MG63 (cell line): ENCODE data around the gene HECTD4. TPM values are rescaled to one million over a fixed set of nuclear protein-coding genes. Genes with fewer than 3 reads are reported as not detected.

Experiments
- DNase-seq: peaks from one replicate; pipeline ENCODE4 v3.0.0-alpha.2; 2020
- H3K27me3 ChIP-seq: fragments of 250-450 bp; sonication (Bioruptor Pico); 2 replicates; pipeline ENCODE4 v1.5.1; 2020; ENCODE audit warnings: mild to moderate bottlenecking, moderate library complexity
- H3K36me3 ChIP-seq: fragments of 250-450 bp; sonication (Bioruptor Pico); 2 replicates; pipeline ENCODE4 v1.5.1; 2020; ENCODE audit warnings: mild to moderate bottlenecking, moderate library complexity
- H3K4me3 ChIP-seq: fragments of 250-450 bp; sonication (Bioruptor Pico); 2 replicates; pipeline ENCODE4 v1.5.1; 2020; ENCODE audit warnings: mild to moderate bottlenecking, moderate library complexity
- H3K9me3 ChIP-seq: fragments of 250-450 bp; sonication (Bioruptor Pico); 2 replicates; pipeline ENCODE4 v1.5.1; 2020; ENCODE audit warnings: mild to moderate bottlenecking, moderate library complexity
- total RNA-seq: library from RNA; depleted of rRNA; stranded (reverse); fragments of >200 nt; shearing (Covaris generic); gene quantifications from 2 replicates; pipeline ENCODE4 v1.2.3, GENCODE V29; 2014; ENCODE audit warnings: low replicate concordance

The HECTD4 gene
- total RNA-seq, 1 experiment from 2014 or later: 8.0 TPM

DNA sequence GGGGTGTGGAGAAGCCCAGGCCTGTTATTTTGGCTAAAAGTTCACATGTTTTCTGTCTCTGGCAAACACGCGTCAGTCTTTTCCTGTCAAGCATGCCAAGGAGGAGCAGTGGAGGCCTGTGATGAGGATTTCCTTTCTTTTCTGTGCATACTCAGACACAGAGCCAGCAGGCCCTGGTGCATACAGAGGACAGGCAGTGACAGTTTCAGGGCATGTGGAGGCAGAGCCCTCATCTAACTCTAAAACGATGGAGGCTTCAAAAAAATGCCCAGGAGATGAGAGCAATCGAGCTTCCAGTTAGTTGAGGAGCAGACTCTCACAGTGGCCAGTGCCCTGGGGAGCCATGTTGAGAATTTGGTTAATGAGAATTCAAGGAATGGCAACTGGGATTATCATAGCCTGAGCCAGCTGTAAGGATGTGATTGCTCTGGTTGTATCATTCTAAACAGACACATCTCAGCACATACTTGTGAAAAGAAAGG, 190.3 kb downstream of the HECTD4 start:
- DNase-seq: no peak
- Histone ChIP-seq H3K27me3 (no peaks in the 10 kb centered on the region), H3K4me3 (no peak overlapping the region), H3K9me3 (no peaks in the 10 kb centered on the region), H3K36me3 (peaks cover 15% of the 10 kb centered on the region)

DNA sequence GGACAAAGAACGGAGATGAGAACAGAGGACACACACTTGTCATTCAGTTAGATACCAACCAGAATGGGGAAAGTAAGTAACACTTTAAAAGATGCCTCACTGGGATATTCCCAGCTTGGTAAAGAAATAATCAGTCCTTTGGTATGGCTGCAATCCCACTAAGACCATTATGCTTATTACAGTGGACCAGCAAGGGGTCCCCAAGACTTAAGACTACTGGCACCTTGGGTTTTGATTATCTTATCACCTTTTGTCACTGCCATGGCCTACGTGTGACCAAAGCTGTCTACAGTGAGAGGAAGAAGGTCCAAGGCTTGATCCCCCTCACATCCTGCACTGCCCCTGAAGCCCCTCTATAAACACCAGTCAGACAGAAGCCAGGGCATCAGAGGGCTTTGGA, 191.0 kb downstream of the HECTD4 start:
- no peak for DNase-seq
- Histone ChIP-seq H3K36me3 (peaks cover 15% of the 10 kb centered on the region), H3K27me3 (no peaks in the 10 kb centered on the region), H3K9me3 (no peaks in the 10 kb centered on the region), H3K4me3 (no peak overlapping the region)

DNA sequence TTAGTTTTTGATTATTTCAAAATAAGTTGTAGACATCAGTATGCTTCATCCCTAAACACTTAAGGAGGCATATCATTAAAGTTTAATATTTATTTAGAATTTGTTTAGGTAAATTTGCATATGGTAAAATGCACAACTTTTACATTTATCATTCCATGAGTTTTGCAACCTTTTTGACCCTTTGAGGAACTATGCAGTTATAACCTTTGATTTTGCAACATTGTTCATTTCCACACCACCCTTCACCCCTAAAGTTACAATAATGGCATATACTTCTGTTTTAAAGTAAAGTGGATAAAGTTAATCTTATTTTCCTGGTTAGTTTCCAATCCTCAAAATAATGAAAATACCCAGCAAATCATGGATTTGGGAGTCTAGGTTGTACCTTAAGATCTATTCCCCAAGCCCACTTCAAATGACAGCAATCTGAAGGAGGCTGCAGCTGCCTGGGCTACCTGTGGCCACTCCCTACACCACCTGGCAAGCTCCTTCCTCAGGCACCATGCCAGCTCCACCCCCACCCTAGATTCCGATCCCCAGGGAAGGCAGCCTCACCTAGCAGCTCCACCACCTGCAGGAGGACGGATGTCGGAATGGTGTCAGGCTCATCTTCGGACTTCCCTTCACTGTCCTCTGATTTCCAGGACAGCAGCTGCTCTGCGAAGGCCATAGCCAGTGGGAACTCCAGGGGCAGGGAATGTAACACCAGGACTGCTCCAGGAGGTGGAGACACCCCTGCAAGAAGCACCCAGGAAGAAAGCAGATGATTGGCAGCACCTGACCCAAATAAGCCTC, 191.8 kb downstream of the HECTD4 start:
- Histone ChIP-seq H3K9me3 (no peaks in the 10 kb centered on the region), H3K27me3 (no peaks in the 10 kb centered on the region), H3K36me3 (peaks cover 17% of the 10 kb centered on the region), H3K4me3 (no peak overlapping the region)
- no peak for DNase-seq

DNA sequence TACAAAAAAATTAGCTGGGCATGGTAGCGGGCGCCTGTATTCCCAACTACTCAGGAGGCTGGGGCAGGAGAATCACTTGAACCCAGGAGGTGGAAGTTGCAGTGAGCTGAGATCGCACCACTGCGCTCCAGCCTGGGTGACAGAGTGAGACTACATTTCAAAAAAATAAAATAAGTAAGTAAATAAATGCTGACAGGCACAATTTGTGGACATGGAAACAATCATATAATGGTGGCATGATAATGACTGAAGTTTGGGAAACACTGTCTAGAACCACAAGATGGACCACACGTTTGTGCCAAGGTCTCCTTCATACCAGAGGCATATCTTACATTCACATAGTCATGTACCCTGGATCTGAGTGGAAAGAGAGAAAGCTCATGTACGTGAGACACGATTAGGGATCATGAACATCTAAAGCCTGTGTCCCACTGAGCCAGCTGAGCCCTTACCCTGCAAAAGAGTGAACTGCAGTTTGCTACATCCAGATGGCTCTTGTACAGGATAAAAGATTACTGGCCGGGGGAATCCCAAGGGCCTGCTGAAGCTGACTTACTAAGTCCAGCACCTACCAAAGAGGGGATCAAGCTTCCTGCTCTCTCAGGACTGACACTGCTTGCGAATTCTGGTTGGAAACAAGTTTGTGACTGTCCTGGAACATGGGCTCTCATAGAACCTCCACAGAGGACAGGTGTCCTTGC, 194.0 kb downstream of the HECTD4 start:
- peaks cover 18% of the 10 kb centered on the region for H3K36me3 ChIP-seq
- no peak for DNase-seq
- H3K9me3 ChIP-seq: no peaks in the 10 kb centered on the region
- no peaks in the 10 kb centered on the region for H3K27me3 ChIP-seq
- H3K4me3 ChIP-seq: no peak overlapping the region

DNA sequence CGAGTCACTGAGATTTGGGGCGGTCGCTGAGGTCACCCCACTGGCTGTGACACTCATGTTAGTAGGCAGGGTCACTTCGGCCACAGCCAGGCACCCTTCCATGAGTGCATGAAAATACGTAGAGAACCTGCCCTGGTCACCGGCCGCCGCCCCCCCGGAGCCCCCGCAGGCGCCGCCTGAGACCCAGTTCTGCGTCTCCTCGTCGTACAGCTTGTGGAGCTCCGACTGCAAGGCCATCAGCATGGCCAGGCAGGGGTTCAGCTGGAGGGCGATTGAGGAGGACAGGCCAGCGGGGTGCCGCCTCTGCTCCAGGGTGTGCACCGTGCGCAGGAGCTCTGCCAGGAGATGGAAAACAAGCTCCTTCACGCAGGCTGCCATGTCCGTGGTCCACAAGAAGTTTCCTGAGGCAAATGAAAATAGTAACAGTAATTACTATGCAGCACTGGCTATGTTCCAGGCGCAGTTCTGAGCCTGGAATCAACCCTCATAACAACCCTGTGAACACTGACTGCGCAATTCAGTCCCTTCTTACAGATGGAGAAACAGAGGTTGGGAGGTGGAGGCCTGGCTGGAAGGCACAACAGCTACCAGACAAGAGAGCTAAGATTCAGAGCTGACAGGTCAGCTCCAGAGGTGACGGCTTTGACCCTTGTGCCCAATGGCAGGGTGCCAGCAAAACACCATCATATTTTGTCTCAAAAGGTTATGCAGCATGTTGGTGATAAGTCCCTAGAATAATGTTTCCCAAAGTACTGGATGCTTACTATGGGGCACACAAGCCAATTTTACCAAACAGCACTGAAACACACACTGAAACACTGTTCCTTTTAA, 196.9 kb downstream of the HECTD4 start:
- H3K9me3 ChIP-seq: no peaks in the 10 kb centered on the region

DNA sequence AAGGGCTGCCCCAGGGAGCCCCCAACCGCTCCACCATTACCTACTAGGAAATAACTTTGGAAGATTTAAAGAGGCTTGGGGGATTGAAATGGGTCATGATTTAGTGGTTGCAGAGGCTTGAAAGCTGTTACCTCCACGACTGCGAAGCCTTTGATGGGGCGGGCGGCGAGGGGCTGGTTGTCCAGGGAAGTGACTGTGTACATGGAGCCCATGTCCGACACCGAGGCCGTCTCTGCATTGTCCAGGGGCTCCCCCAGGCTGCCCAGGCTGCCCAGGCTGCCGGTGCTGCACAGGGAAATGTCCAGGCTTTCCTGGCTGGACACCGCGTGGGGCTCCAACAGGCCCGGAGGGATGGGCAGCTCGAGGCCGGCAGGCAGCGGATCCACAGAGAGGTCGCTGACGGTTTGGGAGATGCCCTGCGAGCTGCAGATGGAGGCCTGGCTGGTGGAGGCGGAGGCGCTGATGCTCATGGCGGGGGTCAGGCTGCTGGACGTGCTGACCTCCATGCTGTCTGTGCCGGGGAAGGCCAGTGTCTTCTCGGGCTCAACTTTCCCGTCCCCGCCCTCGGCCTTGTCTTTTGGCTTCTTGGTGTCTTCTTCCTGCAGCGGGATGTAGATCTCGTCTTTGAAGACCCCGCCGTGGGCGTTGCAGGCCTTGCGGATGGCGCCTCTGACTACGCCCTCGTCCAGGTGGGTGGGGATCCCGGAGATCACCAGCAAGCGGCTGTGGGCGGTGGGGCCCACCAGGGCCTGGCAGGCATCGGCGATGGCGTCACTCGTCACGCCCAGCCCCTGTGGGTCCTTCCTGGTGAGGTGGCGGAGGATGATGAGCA, 198.0 kb downstream of the HECTD4 start:
- peaks cover 10% of the 10 kb centered on the region; the same call in 1 of the 2 replicates for H3K36me3 ChIP-seq
- no peak overlapping the region for H3K4me3 ChIP-seq
- no peak for DNase-seq
- H3K27me3 ChIP-seq: no peaks in the 10 kb centered on the region
- no peaks in the 10 kb centered on the region for H3K9me3 ChIP-seq

More for the DNA sequence above, 196.9 kb downstream of the HECTD4 start:
- H3K36me3 ChIP-seq: peaks cover 11% of the 10 kb centered on the region
- H3K4me3 ChIP-seq: no peak overlapping the region
- no peak for DNase-seq
- H3K27me3 ChIP-seq: no peaks in the 10 kb centered on the region

DNA sequence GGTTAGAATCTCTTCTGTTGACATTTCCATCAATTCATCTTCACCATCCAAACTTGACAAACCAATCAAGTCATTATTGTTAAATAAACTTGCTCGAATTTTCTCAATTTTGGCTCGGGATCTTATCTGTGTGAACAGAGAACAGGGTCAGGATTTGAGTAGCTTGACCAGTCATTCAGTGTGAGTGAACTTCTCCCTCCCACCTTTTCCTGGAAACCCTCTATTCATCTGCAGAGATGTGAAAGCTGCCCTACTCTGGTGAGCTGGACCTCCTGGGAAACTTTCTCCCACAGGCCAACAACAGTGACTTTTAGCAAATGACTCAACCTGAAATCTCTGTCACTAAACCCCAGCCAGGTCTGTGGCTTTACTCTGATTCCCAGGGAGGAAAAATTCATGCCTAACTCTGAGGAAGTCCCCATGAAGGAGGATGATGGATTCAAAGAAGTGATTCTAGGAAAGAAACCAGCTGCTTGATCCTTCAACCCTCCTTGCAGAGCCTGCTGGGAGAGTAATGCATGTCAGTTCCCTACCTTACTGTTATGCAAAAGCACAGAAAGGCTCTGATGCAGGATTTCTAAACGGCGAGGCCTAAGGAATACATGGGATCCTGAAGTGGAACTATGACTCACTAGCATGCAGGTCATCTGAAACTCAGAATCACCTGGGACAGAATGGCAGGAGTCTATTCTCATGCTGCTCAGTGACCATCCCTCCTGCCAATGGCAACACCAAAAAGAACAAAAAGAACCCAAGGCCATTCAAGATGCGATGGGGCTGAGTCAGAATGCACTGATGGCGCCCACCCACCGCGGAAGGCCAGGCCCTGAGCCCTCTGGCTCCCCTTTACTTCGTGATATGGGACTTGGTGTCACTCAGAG, 198.8 kb downstream of the HECTD4 start:
- H3K27me3 ChIP-seq: no peaks in the 10 kb centered on the region
- no peak for DNase-seq
- peaks cover 10% of the 10 kb centered on the region; the same call in 1 of the 2 replicates for H3K36me3 ChIP-seq
- no peak overlapping the region for H3K4me3 ChIP-seq
- no peaks in the 10 kb centered on the region for H3K9me3 ChIP-seq

DNA sequence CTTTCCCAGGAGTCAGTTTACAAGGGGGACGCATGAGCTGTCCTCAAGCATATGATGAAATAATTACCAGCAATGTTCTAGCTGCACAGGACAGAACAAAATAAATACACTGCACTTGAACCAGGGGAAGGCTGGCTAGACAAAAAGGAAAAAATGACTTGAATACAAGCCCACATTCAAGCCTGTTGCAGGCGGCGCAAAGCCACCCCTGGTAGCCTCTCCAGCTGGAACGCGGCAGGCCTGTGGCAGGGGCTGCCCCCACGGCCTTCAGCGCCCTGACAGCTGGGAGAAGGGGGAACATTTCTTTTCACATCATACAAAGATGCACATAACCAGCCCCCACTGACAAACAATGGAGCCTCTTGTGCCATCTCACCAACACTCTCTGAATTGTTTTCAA, 199.7 kb downstream of the HECTD4 start:
- H3K4me3 ChIP-seq: no peak overlapping the region
- no peak for DNase-seq
- no peaks in the 10 kb centered on the region for H3K27me3 ChIP-seq
- no peaks in the 10 kb centered on the region for H3K9me3 ChIP-seq
- peaks cover 10% of the 10 kb centered on the region; the same call in 1 of the 2 replicates for H3K36me3 ChIP-seq

DNA sequence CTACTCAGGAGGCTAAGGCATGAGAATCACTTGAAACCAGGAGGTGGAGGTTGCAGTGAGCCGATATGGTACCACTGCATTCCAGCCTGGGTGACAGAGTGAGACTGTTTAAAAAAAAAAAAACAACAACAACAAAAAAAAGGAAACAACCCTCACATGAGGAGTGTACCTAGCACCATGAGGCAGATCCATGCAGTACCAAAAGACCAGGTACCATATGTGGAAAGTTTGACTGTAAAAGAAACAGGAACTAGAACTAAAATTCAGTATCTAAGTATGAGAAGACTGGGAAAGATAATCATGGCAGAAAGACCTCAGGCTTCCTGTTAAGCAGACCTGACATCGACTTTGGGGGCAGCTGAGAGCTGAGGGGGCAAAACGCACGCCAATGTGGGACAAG, 201.8 kb downstream of the HECTD4 start:
- DNase-seq: no peak
- no peaks in the 10 kb centered on the region for H3K9me3 ChIP-seq
- no peak overlapping the region for H3K4me3 ChIP-seq
- H3K27me3 ChIP-seq: no peaks in the 10 kb centered on the region
- peaks cover 8% of the 10 kb centered on the region; the same call in 1 of the 2 replicates for H3K36me3 ChIP-seq

DNA sequence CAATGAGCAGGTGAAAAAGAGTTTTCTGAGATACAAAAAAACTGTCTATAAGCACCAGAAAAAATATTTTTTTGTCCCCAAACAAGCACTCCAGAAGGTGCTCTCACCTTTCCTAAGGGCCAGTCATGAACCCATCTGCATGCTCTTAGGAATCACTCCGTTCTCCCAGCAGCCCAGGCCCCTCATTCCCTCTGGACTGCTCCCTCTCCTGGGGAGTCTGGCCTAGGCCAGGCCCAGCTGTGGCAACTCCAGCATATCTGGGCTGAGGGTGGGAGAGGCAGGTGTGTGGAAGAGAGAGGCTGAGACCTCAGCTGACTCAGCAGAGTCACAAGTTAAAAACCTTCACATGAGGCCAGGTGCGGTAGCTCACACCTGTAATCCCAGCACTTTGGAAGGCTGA, 202.3 kb downstream of the HECTD4 start:
- no peak for DNase-seq
- H3K4me3 ChIP-seq: no peak overlapping the region
- H3K9me3 ChIP-seq: no peaks in the 10 kb centered on the region
- H3K27me3 ChIP-seq: no peaks in the 10 kb centered on the region
- H3K36me3 ChIP-seq: peaks cover 8% of the 10 kb centered on the region; the same call in 1 of the 2 replicates

DNA sequence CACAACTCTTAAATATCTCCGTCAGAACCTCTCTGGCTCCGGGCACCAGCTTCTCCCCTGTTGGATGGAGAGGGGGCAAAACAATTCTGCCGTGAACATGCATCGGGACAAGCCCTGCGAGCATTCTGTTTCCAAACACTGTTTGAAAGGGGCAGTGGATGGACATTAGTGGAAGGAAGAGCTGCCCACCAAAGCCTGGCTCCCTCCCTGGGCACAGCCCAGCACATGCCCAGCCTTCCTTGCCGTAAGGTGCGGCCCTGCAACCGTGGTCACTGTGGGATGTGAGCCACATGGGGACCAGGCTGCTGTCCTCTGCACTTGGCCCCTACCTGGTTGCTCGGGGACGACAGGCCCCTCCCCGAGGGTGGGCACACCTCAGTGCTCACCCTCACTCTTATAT, 202.9 kb downstream of the HECTD4 start:
- H3K36me3 ChIP-seq: peaks cover 8% of the 10 kb centered on the region; the same call in 1 of the 2 replicates
- DNase-seq: no peak
- no peaks in the 10 kb centered on the region for H3K9me3 ChIP-seq
- H3K4me3 ChIP-seq: no peak overlapping the region
- no peaks in the 10 kb centered on the region for H3K27me3 ChIP-seq

DNA sequence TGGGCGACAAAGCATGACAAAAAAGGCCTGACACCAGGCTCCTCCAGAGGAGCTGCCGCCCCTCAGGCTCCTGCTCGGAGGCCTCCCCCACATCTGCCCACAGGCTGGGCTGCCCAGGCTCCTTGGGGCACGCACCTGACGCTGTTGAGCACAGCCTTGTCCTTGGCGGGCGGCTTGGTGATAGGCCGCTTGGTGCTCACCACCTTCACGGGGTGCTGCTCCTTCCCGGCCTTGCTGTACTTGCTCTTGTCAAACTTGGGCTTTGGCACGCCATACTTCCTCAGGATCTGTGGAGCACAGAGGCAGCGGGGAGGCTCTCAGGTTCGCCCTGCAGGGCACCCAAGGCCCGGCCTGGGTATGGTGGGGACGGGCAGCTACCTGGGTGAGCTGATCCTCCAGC, 203.4 kb downstream of the HECTD4 start:
- Histone ChIP-seq H3K36me3 (peaks cover 5% of the 10 kb centered on the region; the same call in 1 of the 2 replicates), H3K4me3 (no peak overlapping the region), H3K27me3 (no peaks in the 10 kb centered on the region), H3K9me3 (no peaks in the 10 kb centered on the region)
- DNase-seq: no peak

DNA sequence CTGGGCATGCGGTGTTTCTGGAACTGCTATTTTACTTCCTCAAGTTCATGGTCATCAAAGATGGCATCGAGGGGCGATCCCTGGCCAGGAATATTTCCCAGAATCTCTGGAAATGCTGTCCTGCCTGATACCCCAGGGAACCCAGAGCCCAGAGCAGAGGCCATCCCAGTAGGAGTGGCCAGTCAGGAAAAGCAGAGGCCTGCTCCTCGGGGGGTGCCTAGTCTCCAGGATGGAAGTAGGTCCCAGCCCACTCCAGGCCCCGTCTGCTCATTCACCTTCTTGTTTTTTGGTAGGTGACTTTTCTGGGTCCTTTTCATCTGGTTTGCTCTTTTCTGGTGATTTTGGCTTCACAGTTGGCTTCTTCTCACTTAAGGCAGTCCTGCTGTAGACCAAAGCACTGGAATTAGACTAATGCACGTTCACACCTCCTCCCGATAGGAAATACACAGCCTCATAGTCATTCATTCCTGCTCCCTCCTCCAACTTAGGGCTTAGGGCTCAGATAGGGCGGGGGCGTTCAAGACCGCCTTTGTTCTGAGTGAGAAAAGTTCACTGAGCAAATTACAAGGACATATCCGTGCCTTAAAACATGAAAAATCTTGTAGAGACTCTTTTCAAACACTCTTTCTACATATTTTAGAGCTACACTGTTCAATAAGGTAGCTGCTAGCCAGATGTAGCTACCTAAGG, 205.8 kb downstream of the HECTD4 start:
- Histone ChIP-seq H3K9me3 (no peaks in the 10 kb centered on the region), H3K4me3 (no peak overlapping the region), H3K27me3 (no peaks in the 10 kb centered on the region), H3K36me3 (no peaks in the 10 kb centered on the region; the same call in none of the 2 replicates)
- no peak for DNase-seq

DNA sequence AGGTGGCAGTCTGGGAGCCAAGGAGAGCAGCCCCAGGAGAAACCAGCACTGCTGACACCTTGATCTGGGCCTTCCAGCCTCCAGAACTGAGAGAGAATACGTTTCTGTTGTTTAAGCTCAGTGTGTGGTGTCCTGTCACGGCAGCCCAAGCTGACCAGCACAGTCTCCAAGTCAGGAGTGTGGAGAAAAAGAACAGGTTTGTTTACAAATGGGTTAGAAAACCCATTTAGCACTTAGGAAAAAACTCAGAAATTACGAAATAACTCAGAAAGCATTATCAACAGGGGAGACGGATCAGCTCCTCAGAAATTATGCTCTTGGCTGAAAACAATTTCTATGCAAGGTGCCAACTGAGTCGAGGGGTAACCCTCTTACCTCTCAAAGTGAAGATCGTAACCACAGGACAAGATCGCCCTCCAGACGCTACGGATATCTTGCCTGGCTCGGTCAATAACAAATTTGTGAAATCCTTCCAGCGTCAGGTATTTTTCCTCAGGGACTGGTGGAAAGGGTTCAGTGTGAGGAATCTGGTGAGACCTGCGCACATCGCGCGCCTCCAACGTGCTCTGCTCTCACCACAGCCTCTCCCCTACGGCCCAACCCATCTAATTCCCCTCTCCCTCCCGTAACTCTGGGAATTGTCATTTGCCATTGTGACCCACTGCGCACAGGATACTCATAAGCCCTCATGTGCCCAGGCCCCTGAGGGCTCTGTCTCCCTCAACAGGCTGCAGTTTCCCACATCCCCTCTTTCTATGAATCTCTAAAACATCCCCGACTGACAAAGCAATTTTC, 206.7 kb downstream of the HECTD4 start:
- no peaks in the 10 kb centered on the region; the same call in none of the 2 replicates for H3K36me3 ChIP-seq
- no peaks in the 10 kb centered on the region for H3K27me3 ChIP-seq
- no peak for DNase-seq
- H3K9me3 ChIP-seq: no peaks in the 10 kb centered on the region
- H3K4me3 ChIP-seq: no peak overlapping the region
